Measurements from ENCODE around the gene C9orf152. TPM values are rescaled to one million over a fixed set of nuclear protein-coding genes. Genes with fewer than 3 reads are reported as not detected.
A peak's percentile ranks its signal among the peaks of the same experiment; 100 is the strongest.
"Not testable (repeated sequence)": the region's sequence is repeated elsewhere in the genome, so short reads cannot be mapped to it uniquely, and the experiment has no call there.

The C9orf152 gene
- total and polyA plus RNA-seq, 12 donors = 0.13 TPM; not detected in 11

- no peaks in the 10 kb centered on the region for H3K36me3 ChIP-seq (replicated peaks in 1 of 2)
- TF ChIP-seq CTCF (IDR thresholded peaks at IDR 0.05) (no peak), POLR2A (IDR thresholded peaks at IDR 0.05) (peak; percentile 37 to 64)
- intact Hi-C loops (cut with DNase I) = no loop called here
- H3K4me1 ChIP-seq (replicated peaks in 1 of 2) = peaks cover 9 to 30% of the 10 kb centered on the region in 2 donors
- WGBS, 4 donors = 0 to 5% (median 0%) methylated on average over 4 to 81 of the region's 81 CpGs
- H3K27me3 ChIP-seq = no peaks in the 10 kb centered on the region
- H3K9me3 ChIP-seq (replicated peaks in 1 of 3) = no peaks in the 10 kb centered on the region
- H3K27ac ChIP-seq = peak overlapping the region; percentile 56 to 92 (median 87)
- peak overlapping the region; percentile 37 to 88 (median 67) for H3K4me3 ChIP-seq
- peak; percentile 64 to 82 (median 72) for DNase-seq
Measured at GRCh38 chr9:110255463-110256379, 47.8 kb upstream of the C9orf152 start.

- intact Hi-C loops (cut with DNase I) = no loop called here
- peak overlapping the region in 2 of 4 donors; percentile 72 to 88 for H3K4me3 ChIP-seq
- H3K27me3 ChIP-seq = no peaks in the 10 kb centered on the region
- peaks cover 0 to 3% of the 10 kb centered on the region in 2 donors for H3K36me3 ChIP-seq (replicated peaks in 1 of 2)
- H3K27ac ChIP-seq = peak overlapping the region in 4 of 5 donors; percentile 70 to 92 (median 88)
- DNase-seq = no peak
- peaks cover 9 to 30% of the 10 kb centered on the region in 2 donors for H3K4me1 ChIP-seq (replicated peaks in 1 of 2)
- 10 to 16% (median 11%) methylated on average over 17 of the region's 17 CpGs for WGBS, 4 donors
- TF ChIP-seq CTCF (IDR thresholded peaks at IDR 0.05) (no peak), POLR2A (IDR thresholded peaks at IDR 0.05) (no peak)
- H3K9me3 ChIP-seq (replicated peaks in 1 of 3) = no peaks in the 10 kb centered on the region
Measured at GRCh38 chr9:110255034-110255462, 47.1 kb upstream of the C9orf152 start.

GRCh38 chr9:110254500-110254899 is 46.5 kb upstream of the C9orf152 start:
- Histone ChIP-seq H3K36me3 (replicated peaks in 1 of 2) (peaks cover 0 to 3% of the 10 kb centered on the region in 2 donors), H3K27me3 (no peaks in the 10 kb centered on the region), H3K4me3 (peak overlapping the region in 1 of 4 donors; percentile 72), H3K9me3 (replicated peaks in 1 of 3) (no peaks in the 10 kb centered on the region), H3K4me1 (replicated peaks in 1 of 2) (peaks cover 9 to 30% of the 10 kb centered on the region in 2 donors), H3K27ac (peak overlapping the region in 1 of 5 donors; percentile 90)
- WGBS, 4 donors = 80 to 96% (median 86%) methylated on average over 2 of the region's 2 CpGs
- DNase-seq = no peak
- intact Hi-C loops (cut with DNase I) = no loop called here
- TF ChIP-seq POLR2A (IDR thresholded peaks at IDR 0.05) (no peak), CTCF (IDR thresholded peaks at IDR 0.05) (no peak)

GRCh38 chr9:110252509-110253139 is 44.7 kb upstream of the C9orf152 start:
- DNase-seq = no peak
- H3K36me3 ChIP-seq (replicated peaks in 1 of 2) = peaks cover 0 to 9% of the 10 kb centered on the region in 2 donors
- intact Hi-C loops (cut with DNase I) = no loop called here
- no peaks in the 10 kb centered on the region for H3K9me3 ChIP-seq (replicated peaks in 1 of 3)
- H3K27me3 ChIP-seq = no peaks in the 10 kb centered on the region
- no peak overlapping the region for H3K27ac ChIP-seq
- H3K4me3 ChIP-seq = no peak overlapping the region
- H3K4me1 ChIP-seq (replicated peaks in 1 of 2) = peaks cover 6 to 26% of the 10 kb centered on the region in 2 donors
- 69 to 82% (median 75%) methylated on average over 10 of the region's 10 CpGs for WGBS, 4 donors
- TF ChIP-seq CTCF (IDR thresholded peaks at IDR 0.05) (no peak), POLR2A (IDR thresholded peaks at IDR 0.05) (no peak)

GRCh38 chr9:110251770-110252169 is 43.8 kb upstream of the C9orf152 start:
- 95 to 100% (median 99%) methylated on average over 5 of the region's 5 CpGs for WGBS, 4 donors
- H3K36me3 ChIP-seq (replicated peaks in 1 of 2); intact Hi-C loops (cut with DNase I); DNase-seq; H3K9me3 ChIP-seq (replicated peaks in 1 of 3); H3K27ac ChIP-seq; H3K4me3 ChIP-seq; H3K27me3 ChIP-seq: not testable (repeated sequence)
- H3K4me1 ChIP-seq (replicated peaks in 1 of 2) = peaks cover 0 to 19% of the 10 kb centered on the region in 2 donors

Data from adrenal gland (tissue), 12 donors.